Hematopoietic multipotent progenitor cell treated with erythropoietin and hydrocortisone succinate and interleukin-3 and kit ligand, for 15 days (in vitro differentiated cells): ENCODE measurements around the gene IL22RA1.

Source experiments
- DNase-seq: peaks from one replicate; pipeline ENCODE4 v3.0.0-alpha.2; 2015; ENCODE audit warnings: low spot score

Gene IL22RA1

GRCh38 chr1:24071941-24072340 lies 71.0 kb downstream of the IL22RA1 start:
- no peak for DNase-seq

DNA sequence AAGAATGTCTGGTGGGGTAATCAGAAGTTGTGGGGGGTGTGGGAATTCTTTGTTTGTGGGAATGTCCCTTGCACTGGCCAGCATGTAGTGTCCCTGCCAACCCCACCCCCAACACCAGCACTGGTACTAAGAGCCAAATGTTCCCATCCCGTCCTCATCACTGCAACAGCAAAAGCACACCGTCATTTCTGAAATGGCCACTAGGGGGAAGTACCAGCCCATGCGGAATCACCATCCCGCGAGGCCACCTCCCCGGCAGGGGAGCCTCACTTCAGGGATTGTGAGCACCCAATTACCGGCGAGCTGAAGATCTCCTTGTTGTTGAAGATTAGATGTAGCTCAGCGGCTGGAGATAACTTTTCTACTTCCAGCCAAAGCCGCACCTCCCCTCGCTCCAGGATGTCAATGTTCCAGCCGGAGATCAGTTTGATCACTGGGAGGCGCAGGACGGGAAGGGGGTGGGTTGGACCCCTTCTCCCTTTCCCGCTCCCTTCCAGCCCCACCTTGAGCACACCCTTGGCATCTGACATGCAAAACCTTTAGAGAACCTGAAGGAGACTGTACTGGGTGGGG lies 72.0 kb downstream of the IL22RA1 start:
- peak; percentile 66 for DNase-seq

DNA sequence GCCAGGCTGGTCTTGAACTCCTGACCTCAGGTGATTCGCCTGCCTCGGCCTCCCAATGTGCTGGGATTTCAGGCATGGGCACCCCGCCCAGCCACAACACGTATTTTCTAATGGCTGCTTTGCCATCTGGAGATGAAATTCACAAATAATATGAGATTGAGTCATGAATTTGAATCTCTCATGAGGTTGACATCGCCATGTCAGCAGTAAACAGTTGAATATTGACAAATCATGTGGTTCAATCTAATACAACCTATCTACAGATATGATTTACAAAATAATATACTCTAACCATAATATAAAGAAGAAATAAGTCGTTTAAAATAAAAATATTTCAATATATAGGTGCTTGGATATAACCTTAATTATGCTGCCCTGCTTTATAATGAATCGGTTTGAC lies 73.1 kb downstream of the IL22RA1 start:
- no peak for DNase-seq
